Kidney epithelial cell (primary cell): ENCODE results near the gene HEATR9. TPM values are rescaled to one million over a fixed set of nuclear protein-coding genes. Genes with fewer than 3 reads are reported as not detected.
A peak's percentile ranks its signal among the peaks of the same experiment; 100 is the strongest.

ENCODE experiments used
- DNase-seq: peaks from one replicate; pipeline ENCODE4 v3.0.0-alpha.2; 2010; ENCODE audit warnings: low read depth
- H3K27me3 ChIP-seq: 2 replicates; pipeline ENCODE4 v1.6.0; 2011; ENCODE audit warnings: low read length; ENCODE audit not compliant: control insufficient read depth, insufficient read depth
- H3K36me3 ChIP-seq: 2 replicates; pipeline ENCODE4 v1.5.1; 2011; ENCODE audit warnings: low read length; ENCODE audit not compliant: control insufficient read depth, insufficient read depth
- H3K4me3 ChIP-seq: 2 replicates; pipeline ENCODE4 v1.5.1; 2011; ENCODE audit warnings: low read depth, mild to moderate bottlenecking, control low read depth, low read length
- total RNA-seq: library from RNA; depleted of rRNA; stranded (reverse); fragments of >200 nt; gene quantifications from 2 replicates; pipeline ENCODE4 v1.2.3, GENCODE V29; 2015
- TF ChIP-seq, protein P1 (sequence below): IDR thresholded peaks from 2 replicates; pipeline ENCODE4 v1.5.1; 2011; ENCODE audit warnings: mild to moderate bottlenecking, moderate library complexity, low read length, control low read depth, inconsistent platforms; ENCODE audit not compliant: insufficient read depth, poor library complexity, severe bottlenecking

The HEATR9 gene
- total RNA-seq, 1 donor from 2014 or later: not detected

DNA sequence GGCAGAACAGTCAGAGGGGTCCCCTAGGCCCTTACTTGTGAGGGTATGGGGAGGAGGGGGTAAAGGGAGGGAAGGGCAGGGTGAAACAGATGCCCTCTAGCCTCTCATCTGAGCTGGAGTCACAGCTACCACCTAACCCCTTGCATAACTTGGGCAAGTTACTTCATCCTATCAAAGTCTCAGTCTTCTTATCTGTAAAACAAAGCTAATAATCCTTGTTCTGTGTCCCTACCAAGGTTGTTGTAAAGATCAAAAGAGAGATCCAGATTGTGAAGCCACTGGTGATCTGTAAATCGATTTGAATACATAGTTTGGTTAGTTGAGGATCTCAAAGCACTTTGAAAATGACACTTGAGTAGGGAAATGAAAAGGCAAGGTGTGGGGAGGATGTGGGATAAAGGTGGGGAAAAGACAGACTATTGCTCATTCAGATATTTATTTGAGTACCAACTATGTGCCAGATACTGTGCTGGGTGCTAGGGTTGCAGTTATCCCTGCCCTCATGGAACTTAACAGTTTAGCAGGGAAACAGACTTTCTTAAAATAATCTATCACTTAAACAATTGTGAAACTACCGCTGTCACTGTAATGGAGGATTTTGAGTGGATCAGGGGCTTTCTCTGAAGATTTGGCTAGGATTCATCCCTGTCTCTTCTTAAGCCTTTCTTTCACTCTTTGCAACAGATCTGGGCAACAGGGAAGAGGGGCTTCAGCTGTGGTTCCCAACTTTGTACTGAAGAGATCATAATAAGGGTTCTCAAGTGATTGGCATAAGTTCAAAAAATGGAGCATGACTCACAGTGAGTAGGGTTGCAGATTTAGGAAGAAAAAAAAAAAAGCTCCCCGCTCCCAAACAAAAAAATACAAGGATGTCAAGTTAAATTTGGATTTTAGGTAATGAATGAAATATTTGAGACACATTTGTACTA, 3.0 kb downstream of the HEATR9 start:
- H3K36me3 ChIP-seq: no peaks in the 10 kb centered on the region
- TF ChIP-seq, protein P1, sequence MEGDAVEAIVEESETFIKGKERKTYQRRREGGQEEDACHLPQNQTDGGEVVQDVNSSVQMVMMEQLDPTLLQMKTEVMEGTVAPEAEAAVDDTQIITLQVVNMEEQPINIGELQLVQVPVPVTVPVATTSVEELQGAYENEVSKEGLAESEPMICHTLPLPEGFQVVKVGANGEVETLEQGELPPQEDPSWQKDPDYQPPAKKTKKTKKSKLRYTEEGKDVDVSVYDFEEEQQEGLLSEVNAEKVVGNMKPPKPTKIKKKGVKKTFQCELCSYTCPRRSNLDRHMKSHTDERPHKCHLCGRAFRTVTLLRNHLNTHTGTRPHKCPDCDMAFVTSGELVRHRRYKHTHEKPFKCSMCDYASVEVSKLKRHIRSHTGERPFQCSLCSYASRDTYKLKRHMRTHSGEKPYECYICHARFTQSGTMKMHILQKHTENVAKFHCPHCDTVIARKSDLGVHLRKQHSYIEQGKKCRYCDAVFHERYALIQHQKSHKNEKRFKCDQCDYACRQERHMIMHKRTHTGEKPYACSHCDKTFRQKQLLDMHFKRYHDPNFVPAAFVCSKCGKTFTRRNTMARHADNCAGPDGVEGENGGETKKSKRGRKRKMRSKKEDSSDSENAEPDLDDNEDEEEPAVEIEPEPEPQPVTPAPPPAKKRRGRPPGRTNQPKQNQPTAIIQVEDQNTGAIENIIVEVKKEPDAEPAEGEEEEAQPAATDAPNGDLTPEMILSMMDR: no peak
- H3K4me3 ChIP-seq: no peak overlapping the region
- DNase-seq: no peak
- H3K27me3 ChIP-seq: no peaks in the 10 kb centered on the region

DNA sequence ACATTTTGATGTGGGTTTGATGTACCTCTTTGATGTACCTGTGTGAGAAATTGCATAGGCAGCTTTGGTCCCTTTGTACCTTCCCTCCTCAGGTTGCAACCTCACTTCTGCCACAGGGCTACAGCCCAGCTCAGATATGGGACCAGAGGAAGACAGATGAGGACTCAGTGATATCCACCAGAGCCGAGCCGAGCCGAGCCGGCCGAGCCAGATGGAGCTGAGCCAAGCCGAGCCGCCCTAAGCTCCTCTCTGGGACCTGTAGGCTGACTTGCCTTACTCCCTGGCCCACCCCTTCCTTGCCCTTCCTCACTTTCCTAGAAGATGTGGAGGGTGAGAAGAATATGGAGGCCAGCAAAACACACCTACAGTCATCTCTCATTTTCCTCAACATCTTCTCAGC, 3.8 kb downstream of the HEATR9 start:
- H3K36me3 ChIP-seq: no peaks in the 10 kb centered on the region

DNA sequence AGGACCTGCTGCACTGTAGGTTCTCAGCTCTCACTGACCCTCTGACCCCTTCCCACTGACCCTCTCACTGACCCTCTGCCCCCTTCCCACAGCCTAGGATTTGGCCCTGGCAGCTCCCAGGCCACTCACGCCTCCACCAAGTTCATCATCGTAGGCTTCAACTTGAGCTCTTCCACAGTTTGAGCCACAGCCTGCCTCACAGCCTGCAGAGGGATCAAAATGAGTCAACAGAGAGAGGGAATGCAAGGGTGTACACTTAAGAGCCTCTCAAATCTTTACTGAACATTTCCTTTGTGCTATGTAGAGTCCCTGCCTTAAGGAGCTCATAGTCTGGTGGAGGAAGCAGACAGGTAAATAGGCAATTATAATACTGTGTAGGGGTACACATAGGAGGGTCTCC, 12.1 kb downstream of the HEATR9 start:
- Histone ChIP-seq H3K36me3 (no peaks in the 10 kb centered on the region), H3K27me3 (no peaks in the 10 kb centered on the region), H3K4me3 (no peak overlapping the region)
- DNase-seq: no peak
- TF ChIP-seq, protein P1: no peak

More for the DNA sequence above, 3.8 kb downstream of the HEATR9 start:
- H3K27me3 ChIP-seq: no peaks in the 10 kb centered on the region
- TF ChIP-seq, protein P1: no peak
- DNase-seq: no peak
- H3K4me3 ChIP-seq: no peak overlapping the region

GRCh38 chr17:35855965-35856364, 12.7 kb downstream of the HEATR9 start:
- TF ChIP-seq, protein P1: no peak
- H3K4me3 ChIP-seq: no peak overlapping the region
- no peaks in the 10 kb centered on the region for H3K27me3 ChIP-seq
- no peaks in the 10 kb centered on the region for H3K36me3 ChIP-seq
- no peak for DNase-seq

DNA sequence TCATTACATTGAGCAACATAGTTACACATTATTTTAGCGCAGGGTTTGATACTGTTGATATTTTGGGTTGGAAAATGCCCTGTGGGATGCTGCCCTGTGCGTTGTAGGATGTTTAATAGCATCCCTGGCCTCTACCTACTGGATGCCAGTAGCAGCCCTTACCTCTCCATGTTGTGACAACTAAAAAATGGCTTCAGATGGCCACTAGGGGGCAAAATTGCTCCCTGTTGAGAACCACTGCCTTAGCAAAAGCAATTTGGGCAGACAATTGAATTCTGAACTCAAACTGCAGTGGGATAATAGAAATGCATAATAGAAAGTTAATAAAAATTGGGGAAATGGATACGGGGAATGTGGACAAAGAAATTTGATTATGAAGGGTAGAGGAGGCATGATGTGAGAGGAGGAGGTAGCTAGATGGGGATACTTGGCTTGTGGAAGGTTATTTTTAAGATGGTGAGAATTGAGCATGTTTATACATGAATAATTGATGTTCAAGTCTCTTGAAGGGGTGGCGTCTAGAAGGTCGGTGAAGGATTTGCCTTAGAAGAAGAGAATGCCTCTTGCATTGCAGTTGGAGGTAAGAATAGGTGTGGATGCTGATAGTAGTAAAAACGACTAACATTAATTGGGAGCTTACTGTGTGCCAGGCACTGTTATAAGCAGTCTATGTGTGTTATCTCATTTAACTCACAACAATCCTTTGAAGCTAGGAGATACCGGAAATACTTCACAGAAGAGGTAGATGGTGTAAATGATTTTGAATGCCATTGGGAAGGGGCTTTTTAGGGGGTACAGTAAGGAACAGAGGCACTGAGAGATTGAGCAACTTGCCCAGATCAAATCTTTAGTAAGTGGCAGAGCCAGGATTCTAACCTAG, 19.0 kb downstream of the HEATR9 start:
- peak; percentile 39 for DNase-seq
- Histone ChIP-seq H3K4me3 (no peak overlapping the region), H3K27me3 (no peaks in the 10 kb centered on the region), H3K36me3 (no peaks in the 10 kb centered on the region)
- TF ChIP-seq, protein P1: peak; percentile 85
